ENCODE results near the gene CTDNEP1.

Gene CTDNEP1

GRCh38 chr17:7261379-7262191 is 10.1 kb upstream of the CTDNEP1 start:
- WGBS (ENCODE audit: insufficient coverage), result 9% methylated on average over 41 of the region's 71 CpGs
- Histone ChIP-seq H3K4me3 (ENCODE audit: control insufficient read depth in 1 of 7, extremely low read depth in 1 of 7, insufficient read depth in 4 of 7, low read depth in 2 of 7, low read length in 6 of 7) (peak overlapping the region in 5 of 7 experiments; percentile 33 to 69 (median 62)), H3K4me1 (ENCODE audit: control extremely low read depth in 1 of 4, control insufficient read depth in 4 of 4, insufficient read depth in 4 of 4, low read length in 3 of 4) (peaks cover 0 to 37% (median 30%) of the 10 kb centered on the region in 4 experiments), H3K27me3 (replicated peaks in 2 of 5; ENCODE audit: control insufficient read depth in 4 of 5, insufficient read depth in 5 of 5, low read length in 4 of 5) (peaks cover 0 to 45% (median 21%) of the 10 kb centered on the region in 5 experiments), H3K36me3 (ENCODE audit: control insufficient read depth in 4 of 4, insufficient read depth in 4 of 4, low read length in 3 of 4) (peaks cover 0 to 27% (median 20%) of the 10 kb centered on the region in 4 experiments), H3K27ac (ENCODE audit: insufficient read depth in 1 of 2, low read depth in 1 of 2, low read length in 2 of 2, poor library complexity in 1 of 2, severe bottlenecking in 2 of 2) (no peak overlapping the region), H3K9me3 (ENCODE audit: control extremely low read depth in 1 of 5, control insufficient read depth in 4 of 5, insufficient read depth in 2 of 5, low read depth in 1 of 5, low read length in 4 of 5) (no peaks in the 10 kb centered on the region)
- CTCF ChIA-PET, result no interaction called here
- DNase-seq, result peak in 2 of 3 donors; percentile 44 to 58
- POLR2A ChIA-PET, result no interaction called here

- WGBS (ENCODE audit: insufficient coverage), result 6% methylated on average over 49 of the region's 54 CpGs
- ChIA-PET POLR2A (no interaction called here), CTCF (interaction anchor here (1.0 to 1.4 kb wide), 2 partner anchors 40 to 82 kb away, joined by 3 to 5 read pairs; no protein-coding TSS in a partner anchor)
- no peak overlapping the region for H3K27ac ChIP-seq (ENCODE audit: insufficient read depth in 1 of 2, low read depth in 1 of 2, low read length in 2 of 2, poor library complexity in 1 of 2, severe bottlenecking in 2 of 2)
- peak overlapping the region in 6 of 7 experiments; percentile 6 to 69 (median 54) for H3K4me3 ChIP-seq (ENCODE audit: control insufficient read depth in 1 of 7, extremely low read depth in 1 of 7, insufficient read depth in 4 of 7, low read depth in 2 of 7, low read length in 6 of 7)
- peaks cover 0 to 42% (median 21%) of the 10 kb centered on the region in 5 experiments for H3K27me3 ChIP-seq (replicated peaks in 2 of 5; ENCODE audit: control insufficient read depth in 4 of 5, insufficient read depth in 5 of 5, low read length in 4 of 5)
- no peaks in the 10 kb centered on the region for H3K9me3 ChIP-seq (ENCODE audit: control extremely low read depth in 1 of 5, control insufficient read depth in 4 of 5, insufficient read depth in 2 of 5, low read depth in 1 of 5, low read length in 4 of 5)
- DNase-seq, result peak in 2 of 3 donors; percentile 40 to 52
- H3K36me3 ChIP-seq (ENCODE audit: control insufficient read depth in 4 of 4, insufficient read depth in 4 of 4, low read length in 3 of 4), result peaks cover 0 to 35% (median 24%) of the 10 kb centered on the region in 4 experiments
- peaks cover 0 to 37% (median 30%) of the 10 kb centered on the region in 4 experiments for H3K4me1 ChIP-seq (ENCODE audit: control extremely low read depth in 1 of 4, control insufficient read depth in 4 of 4, insufficient read depth in 4 of 4, low read length in 3 of 4)
Observed at GRCh38 chr17:7260651-7261378, 9.3 kb upstream of the CTDNEP1 start.

GRCh38 chr17:7260151-7260550 is 8.6 kb upstream of the CTDNEP1 start:
- H3K4me1 ChIP-seq (ENCODE audit: control extremely low read depth in 1 of 4, control insufficient read depth in 4 of 4, insufficient read depth in 4 of 4, low read length in 3 of 4), result peaks cover 0 to 37% (median 30%) of the 10 kb centered on the region in 4 experiments
- peak overlapping the region in 3 of 7 experiments; percentile 62 to 69 (median 68) for H3K4me3 ChIP-seq (ENCODE audit: control insufficient read depth in 1 of 7, extremely low read depth in 1 of 7, insufficient read depth in 4 of 7, low read depth in 2 of 7, low read length in 6 of 7)
- peaks cover 0 to 42% (median 21%) of the 10 kb centered on the region in 5 experiments for H3K27me3 ChIP-seq (replicated peaks in 2 of 5; ENCODE audit: control insufficient read depth in 4 of 5, insufficient read depth in 5 of 5, low read length in 4 of 5)
- DNase-seq, result no peak
- H3K36me3 ChIP-seq (ENCODE audit: control insufficient read depth in 4 of 4, insufficient read depth in 4 of 4, low read length in 3 of 4), result peaks cover 0 to 39% (median 28%) of the 10 kb centered on the region in 4 experiments
- ChIA-PET POLR2A (interaction anchor here (0.6 kb wide), 1 partner anchor 85 kb away, joined by 5 read pairs; no protein-coding TSS in a partner anchor), CTCF (interaction anchor here (1.0 to 1.4 kb wide), 5 partner anchors 17 to 214 kb away, joined by 3 to 6 read pairs (median 3); partner anchors contain the start of gene GABARAP)
- WGBS (ENCODE audit: insufficient coverage), result 100% methylated on average over 2 of the region's 4 CpGs
- no peaks in the 10 kb centered on the region for H3K9me3 ChIP-seq (ENCODE audit: control extremely low read depth in 1 of 5, control insufficient read depth in 4 of 5, insufficient read depth in 2 of 5, low read depth in 1 of 5, low read length in 4 of 5)
- no peak overlapping the region for H3K27ac ChIP-seq (ENCODE audit: insufficient read depth in 1 of 2, low read depth in 1 of 2, low read length in 2 of 2, poor library complexity in 1 of 2, severe bottlenecking in 2 of 2)

- H3K27me3 ChIP-seq (replicated peaks in 2 of 5; ENCODE audit: control insufficient read depth in 4 of 5, insufficient read depth in 5 of 5, low read length in 4 of 5), result peaks cover 0 to 38% (median 21%) of the 10 kb centered on the region in 5 experiments
- H3K36me3 ChIP-seq (ENCODE audit: control insufficient read depth in 4 of 4, insufficient read depth in 4 of 4, low read length in 3 of 4), result peaks cover 2 to 43% (median 33%) of the 10 kb centered on the region in 4 experiments
- no peak overlapping the region for H3K27ac ChIP-seq (ENCODE audit: insufficient read depth in 1 of 2, low read depth in 1 of 2, low read length in 2 of 2, poor library complexity in 1 of 2, severe bottlenecking in 2 of 2)
- H3K4me3 ChIP-seq (ENCODE audit: control insufficient read depth in 1 of 7, extremely low read depth in 1 of 7, insufficient read depth in 4 of 7, low read depth in 2 of 7, low read length in 6 of 7), result no peak overlapping the region
- H3K9me3 ChIP-seq (ENCODE audit: control extremely low read depth in 1 of 5, control insufficient read depth in 4 of 5, insufficient read depth in 2 of 5, low read depth in 1 of 5, low read length in 4 of 5), result no peaks in the 10 kb centered on the region
- peaks cover 0 to 37% (median 30%) of the 10 kb centered on the region in 4 experiments for H3K4me1 ChIP-seq (ENCODE audit: control extremely low read depth in 1 of 4, control insufficient read depth in 4 of 4, insufficient read depth in 4 of 4, low read length in 3 of 4)
- POLR2A ChIA-PET, result no interaction called here
- CTCF ChIA-PET, result interaction anchor here (1.0 to 1.4 kb wide), 5 partner anchors 17 to 214 kb away, joined by 3 to 6 read pairs (median 3); partner anchors contain the start of gene GABARAP
- WGBS (ENCODE audit: insufficient coverage), result 100% methylated on average over 2 of the region's 6 CpGs
- DNase-seq, result no peak
Observed at GRCh38 chr17:7259555-7259889, 8.0 kb upstream of the CTDNEP1 start.

GRCh38 chr17:7258731-7259554 is 7.4 kb upstream of the CTDNEP1 start:
- peaks cover 4 to 49% (median 38%) of the 10 kb centered on the region in 4 experiments for H3K36me3 ChIP-seq (ENCODE audit: control insufficient read depth in 4 of 4, insufficient read depth in 4 of 4, low read length in 3 of 4)
- 96% methylated on average over 5 of the region's 7 CpGs for WGBS (ENCODE audit: insufficient coverage)
- no peak overlapping the region for H3K4me3 ChIP-seq (ENCODE audit: control insufficient read depth in 1 of 7, extremely low read depth in 1 of 7, insufficient read depth in 4 of 7, low read depth in 2 of 7, low read length in 6 of 7)
- no peak overlapping the region for H3K27ac ChIP-seq (ENCODE audit: insufficient read depth in 1 of 2, low read depth in 1 of 2, low read length in 2 of 2, poor library complexity in 1 of 2, severe bottlenecking in 2 of 2)
- ChIA-PET POLR2A (no interaction called here), CTCF (interaction anchor here (1.0 to 1.4 kb wide), 3 partner anchors 16 to 213 kb away, joined by 3 to 6 read pairs (median 3); partner anchors contain the start of gene GABARAP)
- no peaks in the 10 kb centered on the region for H3K9me3 ChIP-seq (ENCODE audit: control extremely low read depth in 1 of 5, control insufficient read depth in 4 of 5, insufficient read depth in 2 of 5, low read depth in 1 of 5, low read length in 4 of 5)
- peaks cover 0 to 35% (median 21%) of the 10 kb centered on the region in 5 experiments for H3K27me3 ChIP-seq (replicated peaks in 2 of 5; ENCODE audit: control insufficient read depth in 4 of 5, insufficient read depth in 5 of 5, low read length in 4 of 5)
- no peak for DNase-seq
- H3K4me1 ChIP-seq (ENCODE audit: control extremely low read depth in 1 of 4, control insufficient read depth in 4 of 4, insufficient read depth in 4 of 4, low read length in 3 of 4), result peaks cover 0 to 37% (median 30%) of the 10 kb centered on the region in 4 experiments

GRCh38 chr17:7256766-7257456 is 5.4 kb upstream of the CTDNEP1 start:
- ChIA-PET CTCF (interaction anchor here (0.9 to 1.4 kb wide), 4 partner anchors 14 to 49 kb away, joined by 3 read pairs; partner anchors contain the start of genes ACADVL, DLG4 and GABARAP), POLR2A (interaction anchor here (0.6 kb wide), 1 partner anchor 42 kb away, joined by 5 read pairs; no protein-coding TSS in a partner anchor)
- Histone ChIP-seq H3K27me3 (replicated peaks in 2 of 5; ENCODE audit: control insufficient read depth in 4 of 5, insufficient read depth in 5 of 5, low read length in 4 of 5) (peaks cover 0 to 16% (median 7%) of the 10 kb centered on the region in 5 experiments), H3K4me1 (ENCODE audit: control extremely low read depth in 1 of 4, control insufficient read depth in 4 of 4, insufficient read depth in 4 of 4, low read length in 3 of 4) (peaks cover 5 to 28% (median 22%) of the 10 kb centered on the region in 4 experiments), H3K4me3 (ENCODE audit: control insufficient read depth in 1 of 7, extremely low read depth in 1 of 7, insufficient read depth in 4 of 7, low read depth in 2 of 7, low read length in 6 of 7) (no peak overlapping the region), H3K9me3 (ENCODE audit: control extremely low read depth in 1 of 5, control insufficient read depth in 4 of 5, insufficient read depth in 2 of 5, low read depth in 1 of 5, low read length in 4 of 5) (no peaks in the 10 kb centered on the region), H3K27ac (ENCODE audit: insufficient read depth in 1 of 2, low read depth in 1 of 2, low read length in 2 of 2, poor library complexity in 1 of 2, severe bottlenecking in 2 of 2) (no peak overlapping the region), H3K36me3 (ENCODE audit: control insufficient read depth in 4 of 4, insufficient read depth in 4 of 4, low read length in 3 of 4) (peaks cover 4 to 50% (median 38%) of the 10 kb centered on the region in 4 experiments)
- WGBS (ENCODE audit: insufficient coverage), result 94% methylated on average over 7 of the region's 8 CpGs
- DNase-seq, result no peak
